HG02884 (cell line): ENCODE results near the gene CA10.

Experiments used
- ATAC-seq: cut with Tn5 transposase; IDR thresholded peaks from one replicate; pipeline ENCODE4 v1.9.1; 2021; ENCODE audit warnings: mild to moderate bottlenecking, moderate library complexity; ENCODE audit not compliant: unreplicated experiment

The CA10 gene

GRCh38 chr17:51955245-51955644 lies 203.3 kb downstream of the CA10 start:
- no peak for ATAC-seq

GRCh38 chr17:51954232-51954765 lies 204.2 kb downstream of the CA10 start:
- ATAC-seq = no peak

GRCh38 chr17:51951741-51952140 lies 206.8 kb downstream of the CA10 start:
- no peak for ATAC-seq

GRCh38 chr17:51948128-51948527 lies 210.4 kb downstream of the CA10 start:
- ATAC-seq = no peak

- ATAC-seq = no peak
Measured at GRCh38 chr17:51947160-51947735, 211.3 kb downstream of the CA10 start.

GRCh38 chr17:51946311-51946710 lies 212.2 kb downstream of the CA10 start:
- ATAC-seq = no peak

GRCh38 chr17:51941272-51941671 lies 217.2 kb downstream of the CA10 start:
- no peak for ATAC-seq

- ATAC-seq = no peak
Measured at GRCh38 chr17:51937264-51937663, 221.2 kb downstream of the CA10 start.

GRCh38 chr17:51935477-51935876 lies 223.0 kb downstream of the CA10 start:
- no peak for ATAC-seq

GRCh38 chr17:51933647-51934046 lies 224.9 kb downstream of the CA10 start:
- no peak for ATAC-seq

GRCh38 chr17:51926448-51926847 lies 232.1 kb downstream of the CA10 start:
- no peak for ATAC-seq

- no peak for ATAC-seq
Measured at GRCh38 chr17:51921500-51921899, 237.0 kb downstream of the CA10 start.

GRCh38 chr17:51914577-51914976 lies 243.9 kb downstream of the CA10 start:
- no peak for ATAC-seq

GRCh38 chr17:51913491-51914205 lies 244.9 kb downstream of the CA10 start:
- ATAC-seq = no peak

- ATAC-seq = no peak
Measured at GRCh38 chr17:51912939-51913338, 245.6 kb downstream of the CA10 start.

GRCh38 chr17:51911237-51911636 lies 247.3 kb downstream of the CA10 start:
- ATAC-seq = no peak

- no peak for ATAC-seq
Measured at GRCh38 chr17:51909971-51910370, 248.5 kb downstream of the CA10 start.

- ATAC-seq = no peak
Measured at GRCh38 chr17:51908841-51909537, 249.5 kb downstream of the CA10 start.

GRCh38 chr17:51907041-51907440 lies 251.5 kb downstream of the CA10 start:
- no peak for ATAC-seq

- ATAC-seq = no peak
Measured at GRCh38 chr17:51904379-51904778, 254.1 kb downstream of the CA10 start.

GRCh38 chr17:51901242-51901641 lies 257.3 kb downstream of the CA10 start:
- no peak for ATAC-seq

- ATAC-seq = no peak
Measured at GRCh38 chr17:51891936-51892335, 266.6 kb downstream of the CA10 start.
